Neural crest cell (in vitro differentiated cells): ENCODE data around the gene GXYLT2. TPM values are rescaled to one million over a fixed set of nuclear protein-coding genes. Genes with fewer than 3 reads are reported as not detected.

Source experiments
- DNase-seq: peaks from one replicate; pipeline ENCODE4 v3.0.0; 2021; ENCODE audit warnings: low read depth, mixed read lengths, low spot score
- H3K27ac Mint-ChIP-seq: one replicate; pipeline ENCODE4 v1.8.0; 2021; ENCODE audit warnings: mild to moderate bottlenecking, mixed read lengths; ENCODE audit not compliant: unreplicated experiment
- H3K27me3 Mint-ChIP-seq: 2 replicates; pipeline ENCODE4 v1.8.0; 2021; ENCODE audit warnings: low read depth, mild to moderate bottlenecking, mixed read lengths
- H3K36me3 Mint-ChIP-seq: 2 replicates; pipeline ENCODE4 v1.8.0; 2021; ENCODE audit warnings: low read depth, mild to moderate bottlenecking, mixed read lengths
- H3K4me1 Mint-ChIP-seq: 2 replicates; pipeline ENCODE4 v1.8.0; 2021; ENCODE audit warnings: mixed read lengths
- H3K4me3 Mint-ChIP-seq: one replicate; pipeline ENCODE4 v1.8.0; 2021; ENCODE audit warnings: mild to moderate bottlenecking, mixed read lengths
- H3K9me3 Mint-ChIP-seq: 2 replicates; pipeline ENCODE4 v1.8.0; 2021; ENCODE audit warnings: mixed read lengths
- CTCF ChIP-seq: fragments of 200-600 bp; sonication (generic); conservative IDR thresholded peaks from 2 replicates; pipeline ENCODE4 v1.5.0; 2021; ENCODE audit warnings: antibody characterized with exemption, mild to moderate bottlenecking
- long read RNA-seq: library from polyadenylated mRNA; unstranded; transcript quantifications from one replicate; pipeline ENCODE4 v2.0.0, GENCODE V29; 2020
- total RNA-seq: library from RNA; stranded (reverse); gene quantifications from 2 replicates; pipeline ENCODE4 v1.2.1, GENCODE V29; 2021

GXYLT2 gene
- total RNA-seq, result 0.82 and 1.2 TPM in 2 replicates
- long read RNA-seq, result 0 reads

- H3K4me3 Mint-ChIP-seq, result peak within 1 kb of the TSS; percentile 83
- peak; percentile 53 for DNase-seq
- peaks cover 93% of the 10 kb centered on the region for H3K27me3 Mint-ChIP-seq
- no peak for TF ChIP-seq CTCF
- peaks cover 26% of the 10 kb centered on the region for H3K4me1 Mint-ChIP-seq
- H3K36me3 Mint-ChIP-seq, result no peaks in the 10 kb centered on the region
- H3K9me3 Mint-ChIP-seq, result peaks cover 4% of the 10 kb centered on the region
- no peak within 1 kb of the TSS for H3K27ac Mint-ChIP-seq
Observed at GRCh38 chr3:72887705-72888545, at the start of gene GXYLT2. Gene GXYLT2, plus strand, starts transcription at chr3:72888046. Its CDS starts 188 bp downstream, at chr3:72888234.

GRCh38 chr3:72839057-72839456, 48.8 kb upstream of the GXYLT2 start:
- Mint-ChIP-seq H3K9me3 (peaks cover 3% of the 10 kb centered on the region), H3K4me3 (no peak overlapping the region), H3K4me1 (no peaks in the 10 kb centered on the region), H3K36me3 (peaks cover 21% of the 10 kb centered on the region), H3K27ac (no peak overlapping the region), H3K27me3 (no peaks in the 10 kb centered on the region)
- no peak for DNase-seq
- TF ChIP-seq CTCF, result no peak

- Mint-ChIP-seq H3K27ac (no peak overlapping the region), H3K9me3 (peaks cover 3% of the 10 kb centered on the region), H3K4me3 (no peak overlapping the region), H3K4me1 (peaks cover 35% of the 10 kb centered on the region), H3K36me3 (peaks cover 15% of the 10 kb centered on the region), H3K27me3 (peaks cover 29% of the 10 kb centered on the region)
- TF ChIP-seq CTCF, result no peak
- DNase-seq, result no peak
Observed at GRCh38 chr3:72844436-72844993, 43.3 kb upstream of the GXYLT2 start.

GRCh38 chr3:72846166-72846565, 41.7 kb upstream of the GXYLT2 start:
- Mint-ChIP-seq H3K9me3 (peaks cover 3% of the 10 kb centered on the region), H3K4me3 (peak overlapping the region; percentile 88), H3K27me3 (peaks cover 44% of the 10 kb centered on the region), H3K4me1 (peaks cover 35% of the 10 kb centered on the region), H3K27ac (no peak overlapping the region), H3K36me3 (peaks cover 10% of the 10 kb centered on the region)
- DNase-seq, result no peak
- TF ChIP-seq CTCF, result no peak

- H3K4me3 Mint-ChIP-seq, result peak overlapping the region; percentile 88
- DNase-seq, result no peak
- H3K4me1 Mint-ChIP-seq, result peaks cover 35% of the 10 kb centered on the region
- H3K27me3 Mint-ChIP-seq, result peaks cover 53% of the 10 kb centered on the region
- TF ChIP-seq CTCF, result no peak
- no peak overlapping the region for H3K27ac Mint-ChIP-seq
- no peaks in the 10 kb centered on the region for H3K36me3 Mint-ChIP-seq
- H3K9me3 Mint-ChIP-seq, result no peaks in the 10 kb centered on the region
Observed at GRCh38 chr3:72847282-72847681, 40.6 kb upstream of the GXYLT2 start.
